H1 (cell line): ENCODE measurements around the gene PSME4.

Experiments
- CEBPB ChIP-seq: IDR thresholded peaks from 2 replicates; pipeline ENCODE4 v1.6.1; 2012; ENCODE audit warnings: low read depth, low read length
- CHD1 ChIP-seq: IDR thresholded peaks from 2 replicates; pipeline ENCODE4 v1.6.1; 2012; ENCODE audit warnings: low read depth, low read length, improper control_type of control experiment
- POLR2A ChIP-seq, 2 experiments: IDR thresholded peaks; 1 replicate in 1 of 2; 2 replicates in 1 of 2; pipeline ENCODE4 v1.6.1; 2011; ENCODE audit warnings: low read depth in 2 of 2, low read length in 2 of 2, mild to moderate bottlenecking in 2 of 2; ENCODE audit errors: control extremely low read depth in 1 of 2
- SIX5 ChIP-seq: IDR thresholded peaks from 2 replicates; pipeline ENCODE4 v1.6.1; 2011; ENCODE audit warnings: mild to moderate bottlenecking, low read depth, low read length
- TF ChIP-seq, protein P1 (sequence below): IDR thresholded peaks from 2 replicates; pipeline ENCODE4 v1.6.1; 2012; ENCODE audit warnings: inconsistent platforms
- TF ChIP-seq, protein P2 (sequence below), 3 experiments: IDR thresholded peaks; 1 replicate in 2 of 3; 2 replicates in 1 of 3; pipeline versions ENCODE4 v1.5.1 to v1.6.1; 2011; ENCODE audit warnings: low read length in 3 of 3, mild to moderate bottlenecking in 3 of 3, inconsistent platforms in 2 of 3, low read depth in 1 of 3, moderate library complexity in 1 of 3; ENCODE audit not compliant: insufficient read depth in 1 of 3; ENCODE audit errors: control extremely low read depth in 1 of 3
- TF ChIP-seq, protein P3 (sequence below): fragments of 300-600 bp; sonication (generic); IDR thresholded peaks from 2 replicates; pipeline ENCODE4 v1.7.1; 2012; ENCODE audit warnings: low read length, moderate library complexity, mild to moderate bottlenecking, inconsistent platforms; ENCODE audit not compliant: insufficient replicate concordance

DNA sequence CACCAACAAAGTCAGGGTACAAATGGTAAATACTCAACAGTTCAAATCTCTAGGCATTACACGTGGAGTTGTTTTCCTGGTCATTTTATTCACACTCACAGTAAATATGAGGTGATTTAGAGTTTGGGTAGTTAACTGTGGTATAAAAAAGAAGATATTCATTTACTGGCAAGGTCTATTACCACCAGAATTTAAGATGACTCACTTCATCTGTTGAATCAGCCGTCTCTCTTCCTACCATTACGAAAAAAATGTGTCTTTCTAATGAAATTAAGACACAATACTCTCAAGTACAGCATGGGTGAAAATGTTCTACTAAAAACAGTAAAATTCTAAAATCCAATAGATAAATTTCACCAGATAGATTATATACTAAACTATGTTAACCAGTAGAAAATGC, 90.0 kb downstream of the PSME4 start:
- TF ChIP-seq POLR2A (IDR thresholded peaks at IDR 0.05; ENCODE audit: control extremely low read depth in 1 of 2, low read depth in 2 of 2, low read length in 2 of 2) (no peak), CHD1 (no peak), CEBPB (no peak), SIX5 (no peak)
- TF ChIP-seq, protein P1, sequence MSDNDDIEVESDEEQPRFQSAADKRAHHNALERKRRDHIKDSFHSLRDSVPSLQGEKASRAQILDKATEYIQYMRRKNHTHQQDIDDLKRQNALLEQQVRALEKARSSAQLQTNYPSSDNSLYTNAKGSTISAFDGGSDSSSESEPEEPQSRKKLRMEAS: no peak
- TF ChIP-seq, protein P2, sequence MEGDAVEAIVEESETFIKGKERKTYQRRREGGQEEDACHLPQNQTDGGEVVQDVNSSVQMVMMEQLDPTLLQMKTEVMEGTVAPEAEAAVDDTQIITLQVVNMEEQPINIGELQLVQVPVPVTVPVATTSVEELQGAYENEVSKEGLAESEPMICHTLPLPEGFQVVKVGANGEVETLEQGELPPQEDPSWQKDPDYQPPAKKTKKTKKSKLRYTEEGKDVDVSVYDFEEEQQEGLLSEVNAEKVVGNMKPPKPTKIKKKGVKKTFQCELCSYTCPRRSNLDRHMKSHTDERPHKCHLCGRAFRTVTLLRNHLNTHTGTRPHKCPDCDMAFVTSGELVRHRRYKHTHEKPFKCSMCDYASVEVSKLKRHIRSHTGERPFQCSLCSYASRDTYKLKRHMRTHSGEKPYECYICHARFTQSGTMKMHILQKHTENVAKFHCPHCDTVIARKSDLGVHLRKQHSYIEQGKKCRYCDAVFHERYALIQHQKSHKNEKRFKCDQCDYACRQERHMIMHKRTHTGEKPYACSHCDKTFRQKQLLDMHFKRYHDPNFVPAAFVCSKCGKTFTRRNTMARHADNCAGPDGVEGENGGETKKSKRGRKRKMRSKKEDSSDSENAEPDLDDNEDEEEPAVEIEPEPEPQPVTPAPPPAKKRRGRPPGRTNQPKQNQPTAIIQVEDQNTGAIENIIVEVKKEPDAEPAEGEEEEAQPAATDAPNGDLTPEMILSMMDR (IDR thresholded peaks at IDR 0.05; ENCODE audit: control extremely low read depth in 1 of 3, insufficient read depth in 1 of 3, low read depth in 1 of 3, low read length in 3 of 3): no peak
- TF ChIP-seq, protein P3, sequence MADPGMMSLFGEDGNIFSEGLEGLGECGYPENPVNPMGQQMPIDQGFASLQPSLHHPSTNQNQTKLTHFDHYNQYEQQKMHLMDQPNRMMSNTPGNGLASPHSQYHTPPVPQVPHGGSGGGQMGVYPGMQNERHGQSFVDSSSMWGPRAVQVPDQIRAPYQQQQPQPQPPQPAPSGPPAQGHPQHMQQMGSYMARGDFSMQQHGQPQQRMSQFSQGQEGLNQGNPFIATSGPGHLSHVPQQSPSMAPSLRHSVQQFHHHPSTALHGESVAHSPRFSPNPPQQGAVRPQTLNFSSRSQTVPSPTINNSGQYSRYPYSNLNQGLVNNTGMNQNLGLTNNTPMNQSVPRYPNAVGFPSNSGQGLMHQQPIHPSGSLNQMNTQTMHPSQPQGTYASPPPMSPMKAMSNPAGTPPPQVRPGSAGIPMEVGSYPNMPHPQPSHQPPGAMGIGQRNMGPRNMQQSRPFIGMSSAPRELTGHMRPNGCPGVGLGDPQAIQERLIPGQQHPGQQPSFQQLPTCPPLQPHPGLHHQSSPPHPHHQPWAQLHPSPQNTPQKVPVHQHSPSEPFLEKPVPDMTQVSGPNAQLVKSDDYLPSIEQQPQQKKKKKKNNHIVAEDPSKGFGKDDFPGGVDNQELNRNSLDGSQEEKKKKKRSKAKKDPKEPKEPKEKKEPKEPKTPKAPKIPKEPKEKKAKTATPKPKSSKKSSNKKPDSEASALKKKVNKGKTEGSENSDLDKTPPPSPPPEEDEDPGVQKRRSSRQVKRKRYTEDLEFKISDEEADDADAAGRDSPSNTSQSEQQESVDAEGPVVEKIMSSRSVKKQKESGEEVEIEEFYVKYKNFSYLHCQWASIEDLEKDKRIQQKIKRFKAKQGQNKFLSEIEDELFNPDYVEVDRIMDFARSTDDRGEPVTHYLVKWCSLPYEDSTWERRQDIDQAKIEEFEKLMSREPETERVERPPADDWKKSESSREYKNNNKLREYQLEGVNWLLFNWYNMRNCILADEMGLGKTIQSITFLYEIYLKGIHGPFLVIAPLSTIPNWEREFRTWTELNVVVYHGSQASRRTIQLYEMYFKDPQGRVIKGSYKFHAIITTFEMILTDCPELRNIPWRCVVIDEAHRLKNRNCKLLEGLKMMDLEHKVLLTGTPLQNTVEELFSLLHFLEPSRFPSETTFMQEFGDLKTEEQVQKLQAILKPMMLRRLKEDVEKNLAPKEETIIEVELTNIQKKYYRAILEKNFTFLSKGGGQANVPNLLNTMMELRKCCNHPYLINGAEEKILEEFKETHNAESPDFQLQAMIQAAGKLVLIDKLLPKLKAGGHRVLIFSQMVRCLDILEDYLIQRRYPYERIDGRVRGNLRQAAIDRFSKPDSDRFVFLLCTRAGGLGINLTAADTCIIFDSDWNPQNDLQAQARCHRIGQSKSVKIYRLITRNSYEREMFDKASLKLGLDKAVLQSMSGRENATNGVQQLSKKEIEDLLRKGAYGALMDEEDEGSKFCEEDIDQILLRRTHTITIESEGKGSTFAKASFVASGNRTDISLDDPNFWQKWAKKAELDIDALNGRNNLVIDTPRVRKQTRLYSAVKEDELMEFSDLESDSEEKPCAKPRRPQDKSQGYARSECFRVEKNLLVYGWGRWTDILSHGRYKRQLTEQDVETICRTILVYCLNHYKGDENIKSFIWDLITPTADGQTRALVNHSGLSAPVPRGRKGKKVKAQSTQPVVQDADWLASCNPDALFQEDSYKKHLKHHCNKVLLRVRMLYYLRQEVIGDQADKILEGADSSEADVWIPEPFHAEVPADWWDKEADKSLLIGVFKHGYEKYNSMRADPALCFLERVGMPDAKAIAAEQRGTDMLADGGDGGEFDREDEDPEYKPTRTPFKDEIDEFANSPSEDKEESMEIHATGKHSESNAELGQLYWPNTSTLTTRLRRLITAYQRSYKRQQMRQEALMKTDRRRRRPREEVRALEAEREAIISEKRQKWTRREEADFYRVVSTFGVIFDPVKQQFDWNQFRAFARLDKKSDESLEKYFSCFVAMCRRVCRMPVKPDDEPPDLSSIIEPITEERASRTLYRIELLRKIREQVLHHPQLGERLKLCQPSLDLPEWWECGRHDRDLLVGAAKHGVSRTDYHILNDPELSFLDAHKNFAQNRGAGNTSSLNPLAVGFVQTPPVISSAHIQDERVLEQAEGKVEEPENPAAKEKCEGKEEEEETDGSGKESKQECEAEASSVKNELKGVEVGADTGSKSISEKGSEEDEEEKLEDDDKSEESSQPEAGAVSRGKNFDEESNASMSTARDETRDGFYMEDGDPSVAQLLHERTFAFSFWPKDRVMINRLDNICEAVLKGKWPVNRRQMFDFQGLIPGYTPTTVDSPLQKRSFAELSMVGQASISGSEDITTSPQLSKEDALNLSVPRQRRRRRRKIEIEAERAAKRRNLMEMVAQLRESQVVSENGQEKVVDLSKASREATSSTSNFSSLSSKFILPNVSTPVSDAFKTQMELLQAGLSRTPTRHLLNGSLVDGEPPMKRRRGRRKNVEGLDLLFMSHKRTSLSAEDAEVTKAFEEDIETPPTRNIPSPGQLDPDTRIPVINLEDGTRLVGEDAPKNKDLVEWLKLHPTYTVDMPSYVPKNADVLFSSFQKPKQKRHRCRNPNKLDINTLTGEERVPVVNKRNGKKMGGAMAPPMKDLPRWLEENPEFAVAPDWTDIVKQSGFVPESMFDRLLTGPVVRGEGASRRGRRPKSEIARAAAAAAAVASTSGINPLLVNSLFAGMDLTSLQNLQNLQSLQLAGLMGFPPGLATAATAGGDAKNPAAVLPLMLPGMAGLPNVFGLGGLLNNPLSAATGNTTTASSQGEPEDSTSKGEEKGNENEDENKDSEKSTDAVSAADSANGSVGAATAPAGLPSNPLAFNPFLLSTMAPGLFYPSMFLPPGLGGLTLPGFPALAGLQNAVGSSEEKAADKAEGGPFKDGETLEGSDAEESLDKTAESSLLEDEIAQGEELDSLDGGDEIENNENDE: no peak
